ENCODE measurements around the gene KIF19.

The KIF19 gene

DNA sequence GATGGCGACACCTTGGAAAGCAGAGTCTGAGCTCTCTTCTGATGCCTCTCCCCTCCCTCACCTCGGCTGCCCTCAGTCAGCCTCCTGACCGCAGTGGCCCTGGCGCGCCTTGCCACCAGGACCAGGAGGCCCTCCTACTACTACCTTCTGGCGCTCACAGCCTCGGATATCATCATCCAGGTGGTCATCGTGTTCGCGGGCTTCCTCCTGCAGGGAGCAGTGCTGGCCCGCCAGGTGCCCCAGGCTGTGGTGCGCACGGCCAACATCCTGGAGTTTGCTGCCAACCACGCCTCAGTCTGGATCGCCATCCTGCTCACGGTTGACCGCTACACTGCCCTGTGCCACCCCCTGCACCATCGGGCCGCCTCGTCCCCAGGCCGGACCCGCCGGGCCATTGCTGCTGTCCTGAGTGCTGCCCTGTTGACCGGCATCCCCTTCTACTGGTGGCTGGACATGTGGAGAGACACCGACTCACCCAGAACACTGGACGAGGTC lies 45.7 kb downstream of the KIF19 start:
- no peak overlapping the region for H3K4ac ChIP-seq (ENCODE audit: low read depth in 1 of 2, low read length in 2 of 2)
- no peak overlapping the region for H2BK15ac ChIP-seq (ENCODE audit: low read depth, poor library complexity, severe bottlenecking)
- H2BK120ac ChIP-seq (ENCODE audit: low read depth, low read length), result no peak overlapping the region
- H3K27me3 ChIP-seq (ENCODE audit: control insufficient read depth in 1 of 2, insufficient read depth in 1 of 2, low read length in 2 of 2), result peaks cover 38 to 79% of the 10 kb centered on the region in 2 experiments
- H3K4me3 ChIP-seq (ENCODE audit: insufficient read depth in 1 of 2, low read depth in 1 of 2, low read length in 2 of 2), result no peak overlapping the region
- DNase-seq, result no peak
- H3K27ac ChIP-seq (ENCODE audit: low read length, poor library complexity, severe bottlenecking), result no peak overlapping the region
- no peak overlapping the region for H3K18ac ChIP-seq (ENCODE audit: low read depth in 1 of 2, low read length in 2 of 2)
- H3K4me2 ChIP-seq (ENCODE audit: low read length, poor library complexity, severe bottlenecking), result no peak overlapping the region
- 93% methylated on average over 26 of the region's 26 CpGs for WGBS
- no peak overlapping the region for H2BK12ac ChIP-seq (ENCODE audit: low read length in 2 of 2)
- no peak overlapping the region for H2AK5ac ChIP-seq (ENCODE audit: low read length, severe bottlenecking)
- no peak overlapping the region for H3K14ac ChIP-seq (ENCODE audit: low read length in 2 of 2)
- H4K8ac ChIP-seq (ENCODE audit: low read length), result no peak overlapping the region
- H2AFZ ChIP-seq (ENCODE audit: low read depth, low read length), result no peak overlapping the region
- no peaks in the 10 kb centered on the region for H3K79me1 ChIP-seq (replicated peaks; ENCODE audit: low read length, poor library complexity, severe bottlenecking)
- peaks cover 4% of the 10 kb centered on the region for H3K4me1 ChIP-seq (ENCODE audit: control insufficient read depth, insufficient read depth, low read depth, low read length)
- no peak overlapping the region for H3K23ac ChIP-seq (ENCODE audit: low read length in 2 of 2)
- no peak overlapping the region for H3K9ac ChIP-seq (ENCODE audit: low read length)
- no peak overlapping the region for H2BK5ac ChIP-seq (ENCODE audit: low read depth, low read length, poor library complexity, severe bottlenecking)
- no peaks in the 10 kb centered on the region for H3K9me3 ChIP-seq (ENCODE audit: control insufficient read depth, low read length)
- H4K91ac ChIP-seq (ENCODE audit: low read length), result no peak overlapping the region
- no peaks in the 10 kb centered on the region for H3K36me3 ChIP-seq (ENCODE audit: control insufficient read depth in 1 of 2, insufficient read depth in 2 of 2, low read depth in 1 of 2, low read length in 2 of 2)

DNA sequence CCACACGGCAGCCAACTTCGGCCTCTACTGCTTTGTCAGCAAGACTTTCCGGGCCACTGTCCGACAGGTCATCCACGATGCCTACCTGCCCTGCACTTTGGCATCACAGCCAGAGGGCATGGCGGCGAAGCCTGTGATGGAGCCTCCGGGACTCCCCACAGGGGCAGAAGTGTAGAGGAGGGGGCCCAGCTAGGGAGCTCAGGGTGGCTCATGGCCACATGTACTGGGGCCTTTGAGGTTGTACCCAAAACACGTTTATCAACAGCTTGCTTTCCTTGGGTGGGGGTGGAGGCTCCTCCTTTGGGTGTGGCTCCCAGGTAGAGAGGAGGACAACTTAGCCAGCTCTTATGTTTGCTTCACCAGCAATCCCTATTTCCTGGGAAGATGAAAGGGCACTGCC lies 46.4 kb downstream of the KIF19 start:
- Histone ChIP-seq H2AFZ (ENCODE audit: low read depth, low read length) (no peak overlapping the region), H3K9ac (ENCODE audit: low read length) (no peak overlapping the region), H3K79me1 (replicated peaks; ENCODE audit: low read length, poor library complexity, severe bottlenecking) (no peaks in the 10 kb centered on the region), H3K27me3 (ENCODE audit: control insufficient read depth in 1 of 2, insufficient read depth in 1 of 2, low read length in 2 of 2) (peaks cover 43 to 82% of the 10 kb centered on the region in 2 experiments), H3K27ac (ENCODE audit: low read length, poor library complexity, severe bottlenecking) (no peak overlapping the region), H3K9me3 (ENCODE audit: control insufficient read depth, low read length) (no peaks in the 10 kb centered on the region), H2BK12ac (ENCODE audit: low read length in 2 of 2) (no peak overlapping the region), H2BK120ac (ENCODE audit: low read depth, low read length) (no peak overlapping the region), H3K4ac (ENCODE audit: low read depth in 1 of 2, low read length in 2 of 2) (no peak overlapping the region), H3K14ac (ENCODE audit: low read length in 2 of 2) (no peak overlapping the region), H3K4me3 (ENCODE audit: insufficient read depth in 1 of 2, low read depth in 1 of 2, low read length in 2 of 2) (no peak overlapping the region), H2AK5ac (ENCODE audit: low read length, severe bottlenecking) (no peak overlapping the region), H4K8ac (ENCODE audit: low read length) (no peak overlapping the region), H4K91ac (ENCODE audit: low read length) (no peak overlapping the region), H3K18ac (ENCODE audit: low read depth in 1 of 2, low read length in 2 of 2) (no peak overlapping the region), H3K4me2 (ENCODE audit: low read length, poor library complexity, severe bottlenecking) (no peak overlapping the region), H3K4me1 (ENCODE audit: control insufficient read depth, insufficient read depth, low read depth, low read length) (peaks cover 4% of the 10 kb centered on the region), H2BK5ac (ENCODE audit: low read depth, low read length, poor library complexity, severe bottlenecking) (no peak overlapping the region), H3K23ac (ENCODE audit: low read length in 2 of 2) (no peak overlapping the region), H3K36me3 (ENCODE audit: control insufficient read depth in 1 of 2, insufficient read depth in 2 of 2, low read depth in 1 of 2, low read length in 2 of 2) (no peaks in the 10 kb centered on the region), H2BK15ac (ENCODE audit: low read depth, poor library complexity, severe bottlenecking) (no peak overlapping the region)
- DNase-seq, result no peak
- WGBS, result 89% methylated on average over 9 of the region's 9 CpGs

GRCh38 chr17:74373838-74374606 lies 48.0 kb downstream of the KIF19 start:
- H2AK5ac ChIP-seq (ENCODE audit: low read length, severe bottlenecking), result no peak overlapping the region
- H2BK15ac ChIP-seq (ENCODE audit: low read depth, poor library complexity, severe bottlenecking), result no peak overlapping the region
- H3K9me3 ChIP-seq (ENCODE audit: control insufficient read depth, low read length), result no peaks in the 10 kb centered on the region
- H3K4me3 ChIP-seq (ENCODE audit: insufficient read depth in 1 of 2, low read depth in 1 of 2, low read length in 2 of 2), result no peak overlapping the region
- no peak overlapping the region for H3K18ac ChIP-seq (ENCODE audit: low read depth in 1 of 2, low read length in 2 of 2)
- H3K9ac ChIP-seq (ENCODE audit: low read length), result no peak overlapping the region
- H3K79me1 ChIP-seq (replicated peaks; ENCODE audit: low read length, poor library complexity, severe bottlenecking), result no peaks in the 10 kb centered on the region
- peak; percentile 2 for DNase-seq
- H3K36me3 ChIP-seq (ENCODE audit: control insufficient read depth in 1 of 2, insufficient read depth in 2 of 2, low read depth in 1 of 2, low read length in 2 of 2), result no peaks in the 10 kb centered on the region
- H2BK12ac ChIP-seq (ENCODE audit: low read length in 2 of 2), result no peak overlapping the region
- WGBS, result 86% methylated on average over 15 of the region's 15 CpGs
- no peak overlapping the region for H3K27ac ChIP-seq (ENCODE audit: low read length, poor library complexity, severe bottlenecking)
- no peak overlapping the region for H3K4me2 ChIP-seq (ENCODE audit: low read length, poor library complexity, severe bottlenecking)
- no peak overlapping the region for H3K4ac ChIP-seq (ENCODE audit: low read depth in 1 of 2, low read length in 2 of 2)
- H3K23ac ChIP-seq (ENCODE audit: low read length in 2 of 2), result no peak overlapping the region
- H3K14ac ChIP-seq (ENCODE audit: low read length in 2 of 2), result no peak overlapping the region
- H2AFZ ChIP-seq (ENCODE audit: low read depth, low read length), result no peak overlapping the region
- H2BK120ac ChIP-seq (ENCODE audit: low read depth, low read length), result no peak overlapping the region
- no peak overlapping the region for H4K8ac ChIP-seq (ENCODE audit: low read length)
- no peak overlapping the region for H4K91ac ChIP-seq (ENCODE audit: low read length)
- H3K4me1 ChIP-seq (ENCODE audit: control insufficient read depth, insufficient read depth, low read depth, low read length), result no peaks in the 10 kb centered on the region
- H2BK5ac ChIP-seq (ENCODE audit: low read depth, low read length, poor library complexity, severe bottlenecking), result no peak overlapping the region
- H3K27me3 ChIP-seq (ENCODE audit: control insufficient read depth in 1 of 2, insufficient read depth in 1 of 2, low read length in 2 of 2), result peaks cover 39 to 68% of the 10 kb centered on the region in 2 experiments

- peaks cover 4% of the 10 kb centered on the region for H3K4me1 ChIP-seq (ENCODE audit: control insufficient read depth, insufficient read depth, low read depth, low read length)
- no peak overlapping the region for H3K23ac ChIP-seq (ENCODE audit: low read length in 2 of 2)
- H2BK15ac ChIP-seq (ENCODE audit: low read depth, poor library complexity, severe bottlenecking), result no peak overlapping the region
- H3K14ac ChIP-seq (ENCODE audit: low read length in 2 of 2), result no peak overlapping the region
- no peak overlapping the region for H2BK5ac ChIP-seq (ENCODE audit: low read depth, low read length, poor library complexity, severe bottlenecking)
- H4K91ac ChIP-seq (ENCODE audit: low read length), result no peak overlapping the region
- H3K4me2 ChIP-seq (ENCODE audit: low read length, poor library complexity, severe bottlenecking), result no peak overlapping the region
- no peak overlapping the region for H3K9ac ChIP-seq (ENCODE audit: low read length)
- no peaks in the 10 kb centered on the region for H3K36me3 ChIP-seq (ENCODE audit: control insufficient read depth in 1 of 2, insufficient read depth in 2 of 2, low read depth in 1 of 2, low read length in 2 of 2)
- H3K18ac ChIP-seq (ENCODE audit: low read depth in 1 of 2, low read length in 2 of 2), result no peak overlapping the region
- H3K4me3 ChIP-seq (ENCODE audit: insufficient read depth in 1 of 2, low read depth in 1 of 2, low read length in 2 of 2), result no peak overlapping the region
- H2AK5ac ChIP-seq (ENCODE audit: low read length, severe bottlenecking), result no peak overlapping the region
- no peak overlapping the region for H2AFZ ChIP-seq (ENCODE audit: low read depth, low read length)
- no peak overlapping the region for H2BK12ac ChIP-seq (ENCODE audit: low read length in 2 of 2)
- H3K4ac ChIP-seq (ENCODE audit: low read depth in 1 of 2, low read length in 2 of 2), result no peak overlapping the region
- no peaks in the 10 kb centered on the region for H3K9me3 ChIP-seq (ENCODE audit: control insufficient read depth, low read length)
- DNase-seq, result no peak
- H4K8ac ChIP-seq (ENCODE audit: low read length), result no peak overlapping the region
- H3K79me1 ChIP-seq (replicated peaks; ENCODE audit: low read length, poor library complexity, severe bottlenecking), result no peaks in the 10 kb centered on the region
- H3K27ac ChIP-seq (ENCODE audit: low read length, poor library complexity, severe bottlenecking), result no peak overlapping the region
- 85% methylated on average over 3 of the region's 3 CpGs for WGBS
- H3K27me3 ChIP-seq (ENCODE audit: control insufficient read depth in 1 of 2, insufficient read depth in 1 of 2, low read length in 2 of 2), result peaks cover 35 to 63% of the 10 kb centered on the region in 2 experiments
- no peak overlapping the region for H2BK120ac ChIP-seq (ENCODE audit: low read depth, low read length)
These were observed 48.8 kb downstream of the KIF19 start for GRCh38 chr17:74374858-74375257.
